Activated CD4-positive, alpha-beta T cell treated with anti-CD3 and anti-CD28 coated beads, Interleukin-2, amount 10 ng/mL, durations not matched to agents 7 days and 5 days (primary cell): Measurements from ENCODE around the gene HES5. TPM values are rescaled to one million over a fixed set of nuclear protein-coding genes. Genes with fewer than 3 reads are reported as not detected.
"Not testable (repeated sequence)": the region's sequence is repeated elsewhere in the genome, so short reads cannot be mapped to it uniquely, and the experiment has no call there.

ENCODE experiments used
- CTCF ChIA-PET: fragments of 350-600 bp; sonication (Branson Sonifier 250); formaldehyde crosslinking; loops from one replicate; lab custom pipeline; 2021; ENCODE audit warnings: antibody characterized with exemption; lab: Charles Lee
- POLR2A ChIA-PET: fragments of 350-600 bp; sonication (Branson Sonifier 250); formaldehyde crosslinking; loops from one replicate; lab custom pipeline; 2021; ENCODE audit warnings: antibody characterized with exemption; lab: Charles Lee
- DNase-seq: peaks from one replicate; pipeline ENCODE4 v3.0.0-alpha.2; 2020
- H3K27ac Mint-ChIP-seq: one replicate; pipeline ENCODE4 v1.8.0; 2021; ENCODE audit warnings: mild to moderate bottlenecking, moderate library complexity, mixed read lengths
- H3K27me3 Mint-ChIP-seq: one replicate; pipeline ENCODE4 v1.8.0; 2021; ENCODE audit warnings: mixed read lengths
- H3K36me3 Mint-ChIP-seq: one replicate; pipeline ENCODE4 v1.8.0; 2021; ENCODE audit warnings: low read depth, mixed read lengths
- H3K4me1 Mint-ChIP-seq: one replicate; pipeline ENCODE4 v1.8.0; 2021; ENCODE audit warnings: mixed read lengths
- H3K4me3 Mint-ChIP-seq: one replicate; pipeline ENCODE4 v1.8.0; 2021; ENCODE audit warnings: mild to moderate bottlenecking, moderate library complexity, mixed read lengths
- H3K9me3 Mint-ChIP-seq: one replicate; pipeline ENCODE4 v1.8.0; 2021; ENCODE audit warnings: mixed read lengths
- total RNA-seq, 2 experiments: library from RNA; stranded (reverse); gene quantifications; one replicate each; pipeline ENCODE4 v1.2.3, GENCODE V29; 2021

Gene HES5
- total RNA-seq, 2 experiments from 2014 or later: not detected

DNA sequence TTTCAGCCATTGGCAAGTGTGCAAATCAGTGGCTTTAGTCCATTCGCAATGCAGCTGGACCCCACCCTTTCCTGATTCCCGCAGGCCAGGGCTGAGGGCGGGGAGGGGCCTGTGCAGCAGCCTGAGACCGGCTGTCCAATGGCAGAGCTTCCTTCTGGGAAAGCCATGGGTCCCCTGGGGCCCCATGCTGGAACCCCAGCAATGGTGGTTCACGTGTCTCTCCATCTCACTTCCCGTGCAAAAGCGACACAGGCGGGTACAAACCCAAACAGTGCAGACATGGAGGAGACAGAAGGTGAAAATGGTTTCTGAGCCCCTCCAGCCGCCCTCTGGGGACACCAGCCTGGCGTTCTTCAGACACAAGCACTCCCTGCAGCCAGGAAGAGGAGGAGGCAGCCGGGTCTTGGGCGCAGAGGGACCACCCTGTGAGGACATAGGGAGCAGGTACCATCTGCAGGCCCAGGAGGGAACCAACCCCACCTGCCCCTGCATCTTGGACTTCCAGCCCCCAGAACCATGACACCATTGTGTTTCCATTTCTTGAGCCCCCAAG lies 20.3 kb upstream of the HES5 start:
- H3K9me3 Mint-ChIP-seq, DNase-seq, H3K4me3 Mint-ChIP-seq, H3K36me3 Mint-ChIP-seq, H3K27me3 Mint-ChIP-seq, POLR2A ChIA-PET, CTCF ChIA-PET: not testable (repeated sequence)
- peaks cover 44% of the 10 kb centered on the region for H3K4me1 Mint-ChIP-seq
- H3K27ac Mint-ChIP-seq: peak overlapping the region; percentile 85

DNA sequence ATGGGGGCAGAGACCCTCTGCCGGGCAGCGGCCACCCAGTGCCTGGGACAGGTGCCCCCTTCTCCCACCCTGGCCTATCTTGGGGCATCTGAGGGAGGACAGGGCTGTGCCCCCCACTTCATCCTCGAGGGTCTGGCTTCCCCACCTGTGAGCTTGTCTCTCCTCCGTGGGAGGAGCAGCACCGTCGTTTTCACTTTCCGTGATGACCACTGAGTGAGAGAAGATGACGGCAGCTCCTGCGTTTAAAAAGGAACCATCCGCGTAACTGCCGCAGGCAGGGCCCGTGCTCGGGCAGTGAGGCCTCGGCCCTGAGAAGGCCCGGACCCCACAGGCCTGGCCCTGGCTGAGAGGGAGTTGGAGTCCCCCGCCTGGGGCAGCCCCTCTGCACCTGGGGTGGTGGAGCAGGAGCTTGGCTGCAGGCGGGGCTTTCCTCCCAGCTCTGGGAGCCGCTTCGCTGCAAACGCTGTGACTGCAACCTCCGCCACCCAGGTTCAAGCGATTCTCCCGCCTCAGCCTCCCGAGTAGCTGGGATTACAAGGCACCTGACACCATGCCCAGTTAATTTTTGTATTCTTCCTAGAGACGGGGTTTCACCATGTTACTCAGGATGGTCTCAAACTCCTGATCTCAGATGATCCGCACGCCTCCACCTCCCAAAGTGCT lies 19.4 kb upstream of the HES5 start:
- H3K36me3 Mint-ChIP-seq, H3K27me3 Mint-ChIP-seq, H3K9me3 Mint-ChIP-seq, CTCF ChIA-PET, POLR2A ChIA-PET, DNase-seq: not testable (repeated sequence)
- H3K4me1 Mint-ChIP-seq: peaks cover 39% of the 10 kb centered on the region
- peak overlapping the region; percentile 87 for H3K4me3 Mint-ChIP-seq
- H3K27ac Mint-ChIP-seq: peak overlapping the region; percentile 97

DNA sequence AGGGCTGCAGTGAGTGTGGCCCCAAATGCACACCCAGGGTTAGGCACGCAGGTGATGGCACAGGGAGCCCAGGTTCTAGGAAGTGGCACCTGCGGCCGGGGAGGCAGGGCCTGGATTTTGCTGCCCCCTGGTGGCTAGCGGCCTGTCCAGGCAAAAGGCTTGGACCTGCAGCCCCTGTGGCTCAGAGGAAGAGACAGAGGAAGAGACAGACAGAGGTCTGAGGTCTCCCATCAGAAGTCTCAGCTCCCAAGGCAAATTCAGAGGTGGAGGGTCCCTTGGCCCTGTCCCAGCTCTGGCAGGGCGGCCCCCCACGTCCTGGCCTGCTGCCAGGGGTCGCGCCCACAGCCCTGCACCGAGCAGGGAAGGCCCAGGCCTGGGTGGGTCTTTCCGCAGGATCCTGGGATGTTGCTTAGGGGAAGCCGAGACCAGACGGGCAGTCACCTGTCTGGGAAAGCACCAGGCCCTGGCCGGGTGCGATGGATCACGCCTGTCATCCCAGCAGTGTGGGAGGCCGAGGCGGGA lies 18.1 kb upstream of the HES5 start:
- H3K27ac Mint-ChIP-seq: peak overlapping the region; percentile 97
- DNase-seq: peak; percentile 87
- no peaks in the 10 kb centered on the region for H3K27me3 Mint-ChIP-seq
- H3K4me3 Mint-ChIP-seq: peak overlapping the region; percentile 87
- ChIA-PET CTCF (interaction anchor here (0.8 to 4.5 kb wide), 18 partner anchors 8 to 353 kb away, joined by 3 to 36 read pairs (median 5); partner anchors contain the start of genes FAAP20, PANK4, PEX10 and PRXL2B), POLR2A (interaction anchor here (0.7 to 2.1 kb wide), 4 partner anchors 8 to 263 kb away, joined by 3 to 7 read pairs (median 3); partner anchors contain the start of genes PRXL2B and TNFRSF14)
- H3K36me3 Mint-ChIP-seq: no peaks in the 10 kb centered on the region
- H3K9me3 Mint-ChIP-seq: no peaks in the 10 kb centered on the region
- H3K4me1 Mint-ChIP-seq: peaks cover 37% of the 10 kb centered on the region

DNA sequence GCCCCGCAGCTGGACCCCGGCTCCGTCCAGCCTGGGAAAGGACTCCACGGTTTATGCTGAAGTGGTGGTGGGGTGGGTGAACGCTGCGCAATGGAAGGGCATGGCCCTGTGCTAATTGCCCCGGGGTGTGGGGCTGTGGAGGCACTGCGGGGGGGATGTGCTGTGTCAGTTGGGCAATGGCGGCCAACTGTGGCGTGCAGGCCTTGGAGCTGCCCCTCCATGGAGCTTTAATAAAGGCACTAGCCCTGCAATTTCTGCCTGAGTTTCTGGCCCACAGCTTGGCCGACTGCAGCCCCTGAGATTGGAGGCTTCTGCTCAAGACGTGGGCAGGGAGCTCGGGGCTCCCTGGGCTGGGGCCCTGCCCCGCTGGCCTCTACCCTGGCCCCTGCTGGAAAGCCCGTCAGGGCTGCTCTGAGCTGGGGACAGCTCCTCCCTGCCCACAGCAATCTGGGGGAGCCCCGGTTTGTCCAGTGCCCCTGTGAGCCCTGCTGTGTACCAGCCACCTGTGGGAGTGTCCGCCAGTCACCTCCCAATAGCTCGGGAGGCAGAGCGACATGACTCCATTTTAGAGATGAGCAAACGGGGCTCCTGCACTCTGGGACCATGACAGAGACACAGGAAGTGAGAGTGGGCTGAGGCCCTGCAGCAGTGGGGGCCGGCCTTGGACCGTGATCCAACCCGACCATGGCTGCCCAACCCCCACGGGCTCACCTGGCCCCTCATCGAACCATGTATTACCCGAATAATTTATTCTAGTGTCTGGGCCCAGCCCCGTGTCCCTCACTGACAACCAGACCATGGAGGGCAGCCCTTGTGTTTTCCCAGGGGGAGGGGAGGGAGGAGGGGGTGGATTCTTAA lies 17.4 kb upstream of the HES5 start:
- H3K4me1 Mint-ChIP-seq: peaks cover 37% of the 10 kb centered on the region
- ChIA-PET CTCF (interaction anchor here (0.7 to 4.5 kb wide), 18 partner anchors 9 to 356 kb away, joined by 3 to 36 read pairs (median 5); partner anchors contain the start of genes FAAP20, PANK4, PEX10 and PRXL2B), POLR2A (interaction anchor here (1.1 to 2.1 kb wide), 3 partner anchors 9 to 133 kb away, joined by 3 to 7 read pairs (median 5); partner anchors contain the start of gene TNFRSF14)
- no peaks in the 10 kb centered on the region for H3K9me3 Mint-ChIP-seq
- peak overlapping the region; percentile 87 for H3K4me3 Mint-ChIP-seq
- peak overlapping the region; percentile 97 for H3K27ac Mint-ChIP-seq
- no peaks in the 10 kb centered on the region for H3K27me3 Mint-ChIP-seq
- H3K36me3 Mint-ChIP-seq: no peaks in the 10 kb centered on the region
- DNase-seq: peak; percentile 63

DNA sequence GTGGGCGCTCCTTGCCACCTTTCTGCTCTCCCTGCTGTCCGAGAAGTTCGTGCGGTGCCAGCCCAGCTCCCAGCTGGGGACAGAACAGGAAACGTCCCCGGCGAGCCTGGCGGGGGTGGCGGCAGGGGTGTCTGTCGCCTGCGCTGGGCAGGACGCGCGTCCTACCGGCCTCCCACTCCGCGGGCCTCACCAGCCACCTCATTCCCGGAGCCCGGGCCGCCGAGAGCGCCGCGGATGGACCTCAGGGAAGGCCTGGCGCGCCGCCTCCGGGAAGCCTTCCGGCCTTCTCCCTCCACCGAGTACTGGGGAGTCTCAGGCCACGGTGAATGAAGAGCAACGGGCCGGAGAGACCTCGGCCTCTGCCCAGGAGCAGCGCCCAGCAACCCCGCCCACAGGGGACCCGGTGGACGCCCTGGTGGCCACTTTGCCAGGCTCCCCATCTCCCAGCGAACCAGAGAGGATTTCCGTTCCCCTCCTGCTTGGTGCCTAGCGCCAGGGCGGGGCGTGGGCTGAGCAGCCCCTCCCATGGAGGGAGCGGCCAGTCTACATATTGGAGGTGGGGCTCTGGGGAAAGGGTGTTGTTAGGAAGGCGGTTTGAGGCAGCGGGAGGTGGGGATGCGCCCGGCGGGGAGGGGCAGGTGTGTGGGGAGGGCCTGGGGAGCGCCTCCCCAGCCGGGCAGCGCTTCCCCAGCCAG lies 16.6 kb upstream of the HES5 start:
- peaks cover 39% of the 10 kb centered on the region for H3K4me1 Mint-ChIP-seq
- H3K27me3 Mint-ChIP-seq: peaks cover 1% of the 10 kb centered on the region
- peak; percentile 93 for DNase-seq
- H3K36me3 Mint-ChIP-seq: no peaks in the 10 kb centered on the region
- H3K4me3 Mint-ChIP-seq: peak overlapping the region; percentile 87
- H3K27ac Mint-ChIP-seq: peak overlapping the region; percentile 97
- POLR2A ChIA-PET: interaction anchor here (0.9 to 2.1 kb wide), 4 partner anchors 9 to 132 kb away, joined by 3 to 7 read pairs (median 4); partner anchors contain the start of genes PANK4 and TNFRSF14
- H3K9me3 Mint-ChIP-seq: no peaks in the 10 kb centered on the region
- CTCF ChIA-PET: interaction anchor here (0.8 to 4.5 kb wide), 8 partner anchors 10 to 355 kb away, joined by 3 to 36 read pairs (median 7); partner anchors contain the start of genes FAAP20, PRXL2B and TNFRSF14

DNA sequence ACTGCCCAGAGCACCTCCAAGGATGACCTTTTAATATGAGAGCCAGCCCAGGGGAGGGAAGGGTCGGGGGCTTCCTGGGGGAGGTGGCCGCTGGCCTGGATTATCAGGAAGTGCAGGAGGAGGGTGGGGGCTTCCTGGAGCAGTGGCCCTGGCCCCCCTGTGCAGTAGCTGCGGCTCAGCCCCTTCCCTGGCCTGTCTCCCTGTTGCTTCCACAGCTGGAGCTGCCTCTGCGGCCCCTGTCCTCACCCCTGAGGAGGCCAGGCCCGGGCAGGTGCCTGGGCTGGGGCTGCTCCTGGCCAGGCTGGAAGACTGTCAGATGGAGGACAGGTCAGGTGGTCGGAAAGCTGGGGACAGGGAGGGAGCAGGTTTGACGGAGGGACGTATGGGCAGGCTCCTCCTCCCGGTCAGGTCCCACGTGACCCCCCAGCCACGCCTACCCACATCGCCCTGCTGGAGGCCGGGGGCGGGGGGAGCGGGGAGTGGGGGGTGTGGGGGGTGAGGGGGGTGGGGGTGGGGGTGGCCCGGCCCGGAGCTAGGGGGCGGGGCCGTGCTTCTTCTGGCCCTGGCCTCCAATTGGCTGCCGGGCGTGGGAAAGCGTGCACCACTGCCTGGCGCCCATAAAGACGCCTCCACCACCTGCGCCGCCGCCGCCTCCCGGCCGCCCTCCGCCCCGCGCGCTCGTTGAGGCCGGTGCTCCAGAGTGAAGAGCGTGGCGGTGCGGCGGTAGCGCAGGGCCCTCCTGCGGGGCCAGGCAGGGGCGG lies 15.9 kb upstream of the HES5 start:
- ChIA-PET CTCF (interaction anchor here (1.3 to 4.5 kb wide), 4 partner anchors 13 to 39 kb away, joined by 3 to 36 read pairs (median 5); partner anchors contain the start of gene PRXL2B), POLR2A (interaction anchor here (0.7 to 0.9 kb wide), 2 partner anchors 15 to 20 kb away, joined by 3 read pairs; partner anchors contain the start of gene PANK4)
- H3K4me1 Mint-ChIP-seq: peaks cover 33% of the 10 kb centered on the region
- peaks cover 3% of the 10 kb centered on the region for H3K27me3 Mint-ChIP-seq
- peak; percentile 91 for DNase-seq
- no peaks in the 10 kb centered on the region for H3K9me3 Mint-ChIP-seq
- H3K27ac Mint-ChIP-seq: peak overlapping the region; percentile 97
- peak overlapping the region; percentile 87 for H3K4me3 Mint-ChIP-seq
- no peaks in the 10 kb centered on the region for H3K36me3 Mint-ChIP-seq

DNA sequence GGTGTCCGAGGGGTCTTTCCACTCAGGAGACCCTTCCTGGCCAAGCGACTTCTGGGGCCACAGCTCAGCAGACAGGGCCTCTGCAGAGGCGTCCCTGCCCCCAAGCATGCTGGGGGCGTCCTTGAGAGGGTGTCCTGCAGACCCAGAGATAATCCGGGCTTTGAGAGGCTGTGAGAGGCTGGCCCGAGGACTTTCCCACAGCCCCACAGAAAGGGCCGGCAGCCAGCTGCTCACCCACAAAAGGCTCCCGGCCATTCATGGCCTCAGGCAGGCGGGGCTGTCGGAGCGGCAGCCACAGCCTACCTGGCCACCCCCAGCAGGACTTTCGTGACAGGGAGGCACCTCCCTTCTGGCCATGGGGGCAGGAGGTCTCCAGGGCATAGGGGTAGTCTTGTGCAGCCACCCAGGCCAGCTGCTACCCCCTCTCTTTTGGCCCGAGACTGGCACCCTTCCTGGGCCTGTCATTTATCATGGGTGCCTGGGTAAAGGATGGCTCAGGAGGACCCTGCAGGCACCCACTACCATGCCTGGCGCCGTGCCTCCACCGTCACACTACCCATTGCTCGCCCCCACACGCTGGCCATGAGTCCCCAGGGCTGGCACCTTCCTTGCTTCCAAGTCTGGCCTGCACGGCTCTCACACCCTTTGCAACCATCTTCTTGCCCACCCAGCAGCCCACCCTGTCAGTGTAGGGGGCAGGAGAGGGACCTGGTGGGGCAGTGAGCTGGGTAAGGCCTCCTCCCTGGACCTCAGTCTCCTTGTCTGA lies 15.0 kb upstream of the HES5 start:
- Mint-ChIP-seq H3K9me3 (no peaks in the 10 kb centered on the region), H3K4me3 (no peak overlapping the region), H3K27me3 (peaks cover 3% of the 10 kb centered on the region), H3K27ac (peak overlapping the region; percentile 31), H3K36me3 (no peaks in the 10 kb centered on the region), H3K4me1 (peaks cover 32% of the 10 kb centered on the region)
- ChIA-PET CTCF (interaction anchor here (1.0 to 4.5 kb wide), 4 partner anchors 12 to 40 kb away, joined by 3 to 36 read pairs (median 4); partner anchors contain the start of gene PRXL2B), POLR2A (no interaction called here)
- DNase-seq: no peak

DNA sequence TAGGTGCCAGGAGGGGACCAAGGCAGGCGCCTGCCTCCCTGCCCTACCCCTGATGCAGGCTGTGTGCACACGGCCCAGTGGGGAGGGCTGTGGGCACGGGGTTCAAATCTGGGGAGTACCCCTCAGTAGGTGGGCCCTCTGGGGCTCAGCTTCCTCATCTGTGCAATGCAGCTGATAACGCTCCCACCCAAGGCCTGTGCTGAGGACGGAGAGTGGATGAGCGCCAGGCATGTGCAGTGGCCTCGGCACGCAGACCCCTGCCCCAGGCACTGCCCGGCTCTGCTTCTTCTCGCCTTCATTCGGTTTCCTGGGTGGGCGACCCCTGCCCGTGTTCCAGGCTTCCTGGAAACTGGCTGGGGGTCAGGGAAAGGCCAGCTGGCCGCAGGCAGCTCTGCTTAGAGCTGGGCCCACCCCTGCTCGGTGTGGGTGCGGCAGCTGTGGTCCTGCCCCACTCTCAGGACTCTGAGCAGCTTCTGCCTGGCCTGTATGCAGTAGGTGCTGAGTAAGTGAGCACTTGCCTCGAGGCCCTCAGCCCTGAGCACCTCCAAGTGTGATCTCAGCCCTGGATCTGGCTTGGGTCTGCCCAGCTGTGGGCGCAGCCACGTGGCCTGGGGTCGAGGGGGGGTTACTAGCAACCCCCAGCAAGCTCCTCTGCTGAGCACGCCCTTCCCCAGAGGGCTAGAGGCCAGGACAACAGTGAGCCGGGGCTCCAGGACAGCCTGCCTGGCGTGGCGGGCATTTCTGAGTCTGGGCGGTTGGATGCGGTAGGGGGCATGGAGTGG lies 14.2 kb upstream of the HES5 start:
- ChIA-PET POLR2A (no interaction called here), CTCF (interaction anchor here (1.0 to 4.5 kb wide), 5 partner anchors 10 to 41 kb away, joined by 3 to 36 read pairs (median 5); partner anchors contain the start of gene PRXL2B)
- no peak for DNase-seq
- peaks cover 3% of the 10 kb centered on the region for H3K27me3 Mint-ChIP-seq
- H3K4me3 Mint-ChIP-seq: no peak overlapping the region
- H3K9me3 Mint-ChIP-seq: no peaks in the 10 kb centered on the region
- H3K36me3 Mint-ChIP-seq: no peaks in the 10 kb centered on the region
- H3K4me1 Mint-ChIP-seq: peaks cover 27% of the 10 kb centered on the region
- peak overlapping the region; percentile 9 for H3K27ac Mint-ChIP-seq

DNA sequence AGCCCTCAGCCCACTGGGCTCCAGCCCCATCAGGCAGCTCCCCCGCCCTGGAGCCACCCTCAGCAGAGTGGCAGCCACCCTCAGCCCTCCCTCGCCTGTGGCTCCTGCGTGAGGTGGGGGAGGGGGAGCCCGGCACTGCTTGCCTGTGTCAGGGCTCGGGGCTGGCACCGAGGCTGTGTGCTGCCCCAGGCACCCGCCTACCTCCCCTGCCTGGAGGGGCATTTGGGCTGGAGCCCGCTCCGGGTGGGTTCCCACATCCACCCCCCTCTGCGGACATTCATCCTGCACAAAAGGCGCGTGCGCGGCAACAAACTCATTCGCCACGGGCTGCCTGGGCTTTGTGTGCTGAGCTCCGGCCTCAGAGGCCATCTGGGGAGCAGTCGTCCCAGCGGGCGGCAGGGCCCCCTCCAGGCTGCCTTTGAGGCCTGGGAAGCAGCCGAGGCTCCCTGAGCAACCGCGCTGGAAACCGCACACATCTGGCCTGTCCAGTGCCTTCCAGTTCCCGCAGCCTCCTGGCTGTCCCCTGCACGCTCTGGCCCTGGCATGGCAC lies 13.6 kb upstream of the HES5 start:
- ChIA-PET CTCF (interaction anchor here (1.1 kb wide), 1 partner anchor 9 kb away, joined by 5 read pairs; no protein-coding TSS in a partner anchor), POLR2A (no interaction called here)
- Mint-ChIP-seq H3K27ac (no peak overlapping the region), H3K9me3 (no peaks in the 10 kb centered on the region), H3K4me1 (peaks cover 20% of the 10 kb centered on the region), H3K36me3 (no peaks in the 10 kb centered on the region), H3K27me3 (peaks cover 3% of the 10 kb centered on the region), H3K4me3 (no peak overlapping the region)
- DNase-seq: peak; percentile 44
